Caki2 (cell line): Measurements from ENCODE around the gene BFAR. TPM values are rescaled to one million over a fixed set of nuclear protein-coding genes. Genes with fewer than 3 reads are reported as not detected.
"Not testable (repeated sequence)": the region's sequence is repeated elsewhere in the genome, so short reads cannot be mapped to it uniquely, and the experiment has no call there.

ENCODE experiments used
- DNase-seq: peaks from one replicate; pipeline ENCODE4 v3.0.0-alpha.2; 2015; ENCODE audit warnings: low read depth
- in situ Hi-C: cut with HindIII; loops from 2 replicates; pipeline ENCODE4 v1.10.0; 2016; ENCODE audit warnings: low sequenced_read_pairs, low pct_unique_long_range_greater_than_20kb, mixed read lengths
- total RNA-seq: library from RNA; depleted of rRNA; stranded (reverse); fragments of >200 nt; shearing (Covaris generic); gene quantifications from 2 replicates; pipeline ENCODE4 v1.2.3, GENCODE V29; 2014; ENCODE audit warnings: low replicate concordance

The BFAR gene
- total RNA-seq, 1 experiment from 2014 or later, result 167 TPM

DNA sequence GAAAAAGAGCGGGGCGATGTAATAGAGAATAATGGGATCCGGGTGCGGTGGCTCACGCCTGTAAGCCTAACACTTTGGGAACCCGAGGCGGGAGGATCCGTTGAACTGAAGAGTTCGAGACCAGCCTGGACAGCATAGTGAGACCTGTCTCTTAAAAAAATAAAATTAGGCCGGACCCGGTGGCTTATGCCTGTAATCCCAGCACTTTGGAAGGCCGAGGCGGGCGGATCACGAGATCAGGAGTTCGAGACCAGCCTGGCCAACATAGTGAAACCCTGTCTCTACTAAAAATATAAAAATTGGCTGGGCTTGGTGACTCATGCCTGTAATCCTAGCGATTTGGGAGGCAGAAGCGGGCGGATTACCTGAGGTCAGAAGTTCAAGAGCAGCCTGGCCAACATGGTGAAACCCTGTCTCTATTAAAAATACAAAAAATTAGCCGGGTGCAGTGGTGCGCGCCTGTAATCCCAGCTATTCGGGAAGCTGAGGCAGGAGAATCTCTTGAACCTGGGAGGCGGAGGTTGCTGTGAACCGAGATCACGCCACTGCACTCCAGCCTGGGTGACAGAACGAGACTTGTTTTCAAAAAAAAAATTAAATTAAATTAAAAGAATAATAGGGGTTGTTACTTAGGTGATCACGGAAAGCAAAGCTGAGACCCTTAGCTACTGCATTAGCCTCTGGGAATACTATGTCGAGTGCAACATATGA, 2.0 kb upstream of the BFAR start:
- in situ Hi-C loops, result not testable (repeated sequence)

DNA sequence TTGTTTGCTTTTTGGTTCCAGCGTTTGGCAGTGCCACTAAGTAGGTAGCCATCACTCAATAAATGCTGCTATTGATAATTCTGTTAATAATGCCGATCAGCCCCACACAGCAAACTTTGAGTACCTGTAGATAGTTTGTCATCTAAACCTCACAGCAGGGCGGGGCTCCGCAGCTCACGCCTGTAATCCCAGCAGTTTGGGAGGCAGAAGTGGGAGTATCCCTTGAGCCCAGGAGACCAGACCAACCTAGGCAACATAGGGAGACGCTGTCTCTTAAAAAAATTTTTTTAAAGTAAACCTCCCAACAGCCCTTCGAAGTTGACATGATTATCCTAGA, 1.6 kb downstream of the BFAR start:
- no peak for DNase-seq
- in situ Hi-C loops, result no loop called here

More for the DNA sequence above, 2.0 kb upstream of the BFAR start:
- not testable (repeated sequence) for DNase-seq

DNA sequence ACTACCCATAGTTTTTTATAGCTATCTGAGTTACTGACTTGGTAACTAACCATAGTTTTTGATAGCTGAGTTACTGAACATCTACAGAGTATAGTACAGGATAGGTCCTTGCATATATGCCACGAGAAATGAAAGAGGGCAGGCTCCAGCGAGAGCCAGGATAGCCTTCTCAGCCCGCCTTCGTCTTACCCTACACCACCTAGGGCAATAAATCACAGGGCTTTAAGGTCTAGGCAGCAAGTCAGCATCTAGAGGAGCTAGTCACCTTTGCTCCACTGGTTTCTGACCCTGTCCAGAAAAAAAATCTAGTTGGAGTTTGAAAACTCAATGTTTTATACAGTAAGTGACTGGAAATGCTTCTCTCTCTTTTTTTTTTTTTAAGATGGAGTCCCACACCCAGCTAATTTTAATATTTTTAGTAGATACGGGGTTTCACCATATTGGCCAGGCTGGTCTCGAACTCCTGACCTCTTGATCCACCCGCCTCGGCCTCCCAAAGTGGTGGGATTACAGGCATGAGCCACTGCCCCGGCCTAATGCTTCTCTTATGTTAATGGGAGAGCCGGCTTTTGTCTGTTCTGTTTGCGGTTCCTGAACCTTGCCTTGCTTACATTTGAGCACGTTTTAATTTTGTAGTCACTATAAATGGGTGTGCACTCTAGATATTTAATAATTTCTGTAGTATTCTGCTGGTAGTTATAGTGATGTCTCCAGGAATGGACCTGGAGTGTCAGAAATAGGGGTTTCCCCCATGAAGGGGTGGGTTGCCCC, 2.8 kb downstream of the BFAR start:
- no peak for DNase-seq
- in situ Hi-C loops, result no loop called here

DNA sequence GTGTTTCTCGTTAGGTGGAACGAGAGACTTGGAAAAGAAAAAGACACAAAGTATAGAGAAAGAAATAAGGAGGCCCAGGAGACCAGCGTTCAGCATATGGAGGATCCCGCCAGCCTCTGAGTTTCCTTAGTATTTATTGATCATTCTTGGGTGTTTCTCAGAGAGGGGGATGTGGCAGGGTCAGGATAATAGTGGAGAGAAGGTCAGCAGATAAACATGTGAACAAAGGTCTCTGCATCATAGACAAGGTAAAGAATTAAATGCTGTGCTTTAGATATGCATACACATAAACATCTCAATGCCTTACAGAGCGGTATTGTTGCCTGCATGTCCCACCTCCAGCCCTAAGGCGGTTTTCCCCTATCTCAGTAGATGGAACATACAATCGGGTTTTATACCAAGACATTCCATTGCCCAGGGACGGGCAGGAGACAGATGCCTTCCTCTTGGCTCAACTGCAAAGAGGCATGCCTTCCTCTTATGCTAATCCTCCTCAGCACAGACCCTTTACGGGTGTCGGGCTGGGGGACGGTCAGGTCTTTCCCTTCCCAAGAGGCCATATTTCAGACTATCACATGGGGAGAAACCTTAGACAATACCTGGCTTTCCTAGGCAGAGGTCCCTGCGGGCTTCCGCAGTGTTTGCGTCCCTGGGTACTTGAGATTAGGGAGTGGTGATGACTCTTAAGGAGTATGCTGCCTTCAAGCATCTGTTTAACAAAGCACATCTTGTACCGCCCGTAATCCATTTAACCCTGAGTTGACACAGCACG, 3.6 kb downstream of the BFAR start:
- in situ Hi-C loops, result not testable (repeated sequence)
- DNase-seq, result peak; percentile 41

DNA sequence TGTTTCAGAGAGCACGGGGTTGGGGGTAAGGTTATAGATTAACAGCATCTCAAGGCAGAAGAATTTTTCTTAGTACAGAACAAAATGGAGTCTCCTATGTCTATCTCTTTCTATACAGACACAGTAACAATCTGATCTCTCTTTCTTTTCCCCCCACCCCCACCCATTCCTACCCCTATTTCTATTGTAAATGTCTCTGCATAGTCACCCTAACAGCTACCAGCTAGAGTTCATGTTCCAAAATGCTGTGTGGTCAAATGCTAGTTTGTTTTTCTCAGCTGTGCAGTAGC, 4.1 kb downstream of the BFAR start:
- peak; percentile 19 for DNase-seq
- in situ Hi-C loops, result not testable (repeated sequence)

DNA sequence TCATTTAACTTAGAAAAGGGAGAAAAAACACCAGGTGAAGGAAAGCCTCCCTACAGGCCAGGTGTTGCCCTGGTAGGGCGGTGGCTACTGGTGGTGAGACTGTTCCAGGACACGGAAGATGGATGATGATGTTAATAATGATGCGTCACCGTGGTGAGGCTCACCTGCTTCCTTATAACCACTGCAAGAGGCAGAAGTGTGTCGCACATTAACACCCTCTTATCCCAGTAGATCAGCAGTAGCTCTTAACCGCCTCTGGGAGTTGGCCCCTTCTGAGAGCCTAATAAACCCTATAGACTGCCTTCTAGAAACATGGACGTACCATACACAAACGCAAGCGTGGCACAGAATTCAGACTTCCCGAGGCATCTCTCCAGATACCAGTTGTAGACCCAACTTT, 7.8 kb downstream of the BFAR start:
- DNase-seq, result peak; percentile 11
- in situ Hi-C loops, result no loop called here

DNA sequence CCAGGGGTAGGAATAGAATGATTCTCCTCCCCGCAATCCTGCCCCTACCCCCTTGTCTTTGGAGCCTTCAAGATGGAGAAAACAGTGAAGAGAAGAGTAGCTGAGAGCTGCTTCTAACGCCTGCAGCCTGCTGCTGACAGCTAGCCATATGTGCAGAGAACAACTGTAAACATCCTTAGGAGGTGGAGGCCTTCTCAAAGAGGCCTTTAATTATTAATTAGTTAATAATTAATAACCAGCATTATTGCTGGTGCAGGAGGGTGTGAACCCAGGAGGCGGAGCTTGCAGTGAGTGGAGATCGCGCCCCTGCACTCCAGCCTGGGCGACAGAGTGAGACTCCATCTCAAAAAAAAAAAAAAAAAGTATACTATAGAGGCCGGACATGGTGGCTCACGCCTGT, 8.5 kb downstream of the BFAR start:
- no peak for DNase-seq
- in situ Hi-C loops, result no loop called here

DNA sequence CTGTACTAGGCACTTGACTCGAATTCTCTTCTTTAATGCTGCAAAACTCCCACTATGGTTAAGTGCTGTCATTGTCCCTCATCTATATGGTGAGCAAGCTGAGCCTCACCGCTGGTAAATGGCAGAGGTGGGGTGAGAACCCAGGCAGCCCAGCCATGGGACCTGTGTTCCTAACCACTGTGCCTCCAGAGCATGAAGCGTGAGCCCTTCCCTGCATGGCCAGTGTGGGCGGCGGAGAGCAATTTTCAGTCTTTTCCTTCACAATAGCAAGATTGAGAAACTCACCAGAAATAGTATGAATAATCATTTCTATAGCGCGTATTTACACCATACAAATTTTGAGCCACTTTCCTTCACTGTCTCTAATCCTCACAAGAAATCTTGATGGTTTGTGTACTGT, 9.2 kb downstream of the BFAR start:
- in situ Hi-C loops, result no loop called here
- no peak for DNase-seq

DNA sequence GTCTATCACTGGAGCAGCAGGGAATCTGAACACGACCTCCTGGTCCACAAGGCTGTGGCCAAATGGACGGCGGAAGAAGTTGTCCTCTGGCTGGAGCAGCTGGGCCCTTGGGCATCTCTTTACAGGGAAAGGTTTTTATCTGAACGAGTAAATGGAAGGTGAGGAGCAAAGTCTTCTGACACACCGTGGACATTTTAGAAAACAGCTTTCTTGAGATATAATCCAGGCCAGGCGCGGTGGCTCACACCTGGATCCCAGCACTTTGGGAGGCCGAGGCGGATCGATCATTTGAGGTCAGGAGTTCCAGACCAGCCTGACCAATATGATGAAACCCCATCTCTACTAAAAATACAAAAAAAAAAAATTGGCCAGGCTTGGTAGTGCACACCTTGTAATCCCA, 17.1 kb downstream of the BFAR start:
- no peak for DNase-seq
- in situ Hi-C loops, result no loop called here

DNA sequence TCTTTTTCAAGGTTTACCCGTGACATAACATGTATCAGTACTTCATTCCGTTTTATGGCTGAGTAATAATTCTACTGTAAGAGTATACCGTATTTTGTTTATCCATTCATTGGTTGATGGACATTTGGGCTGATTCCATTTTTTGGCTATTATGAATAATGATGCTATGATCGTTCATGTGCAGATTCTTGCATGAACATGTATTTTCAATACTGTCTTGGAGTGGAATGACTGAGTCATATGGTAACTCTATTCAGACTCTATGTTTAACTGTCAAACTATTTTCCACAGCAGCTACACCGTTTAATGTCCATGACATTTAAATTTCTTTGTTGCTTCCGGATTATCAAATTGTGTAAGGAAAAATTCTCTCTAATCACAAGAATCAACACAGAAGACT, 17.9 kb downstream of the BFAR start:
- in situ Hi-C loops, result no loop called here
- no peak for DNase-seq

DNA sequence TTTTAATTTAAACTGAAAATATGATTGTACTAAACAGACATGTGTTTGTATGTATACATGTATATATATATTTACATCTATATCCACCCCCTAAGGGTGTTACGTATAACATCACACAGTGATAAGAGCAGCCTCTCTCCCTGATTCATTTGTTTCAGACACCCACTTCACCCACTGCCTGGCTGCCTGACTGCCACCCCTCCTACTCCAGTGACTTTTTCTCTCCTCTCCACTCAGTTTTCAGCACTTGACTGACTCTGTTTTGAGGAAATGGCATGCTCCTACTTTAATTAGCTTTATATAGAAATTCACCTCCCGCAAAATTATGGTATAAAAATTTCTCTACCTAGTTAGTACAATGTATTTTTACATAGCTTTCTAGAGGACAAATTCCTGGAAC, 20.0 kb downstream of the BFAR start:
- no peak for DNase-seq
- in situ Hi-C loops, result no loop called here

DNA sequence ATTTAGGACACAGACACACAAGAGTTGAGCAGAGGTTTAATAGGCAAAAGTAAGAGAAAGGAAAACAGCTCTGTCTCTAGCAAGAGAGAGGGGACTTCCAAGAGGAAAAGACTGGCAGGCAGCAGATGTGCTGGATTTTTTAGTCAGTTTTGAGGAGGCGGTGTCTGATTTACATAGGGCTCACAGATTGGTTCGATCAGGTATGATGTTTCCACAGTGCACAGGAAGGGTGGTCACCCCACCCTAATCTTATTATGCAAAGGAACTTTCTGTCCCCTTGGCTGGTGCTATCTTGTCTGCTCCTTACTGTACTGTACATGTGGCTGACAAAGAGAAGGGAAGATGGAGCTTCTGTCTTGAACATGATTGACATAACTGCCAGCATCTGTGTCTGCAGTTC, 25.3 kb downstream of the BFAR start:
- in situ Hi-C loops, result no loop called here
- DNase-seq, result peak; percentile 91

DNA sequence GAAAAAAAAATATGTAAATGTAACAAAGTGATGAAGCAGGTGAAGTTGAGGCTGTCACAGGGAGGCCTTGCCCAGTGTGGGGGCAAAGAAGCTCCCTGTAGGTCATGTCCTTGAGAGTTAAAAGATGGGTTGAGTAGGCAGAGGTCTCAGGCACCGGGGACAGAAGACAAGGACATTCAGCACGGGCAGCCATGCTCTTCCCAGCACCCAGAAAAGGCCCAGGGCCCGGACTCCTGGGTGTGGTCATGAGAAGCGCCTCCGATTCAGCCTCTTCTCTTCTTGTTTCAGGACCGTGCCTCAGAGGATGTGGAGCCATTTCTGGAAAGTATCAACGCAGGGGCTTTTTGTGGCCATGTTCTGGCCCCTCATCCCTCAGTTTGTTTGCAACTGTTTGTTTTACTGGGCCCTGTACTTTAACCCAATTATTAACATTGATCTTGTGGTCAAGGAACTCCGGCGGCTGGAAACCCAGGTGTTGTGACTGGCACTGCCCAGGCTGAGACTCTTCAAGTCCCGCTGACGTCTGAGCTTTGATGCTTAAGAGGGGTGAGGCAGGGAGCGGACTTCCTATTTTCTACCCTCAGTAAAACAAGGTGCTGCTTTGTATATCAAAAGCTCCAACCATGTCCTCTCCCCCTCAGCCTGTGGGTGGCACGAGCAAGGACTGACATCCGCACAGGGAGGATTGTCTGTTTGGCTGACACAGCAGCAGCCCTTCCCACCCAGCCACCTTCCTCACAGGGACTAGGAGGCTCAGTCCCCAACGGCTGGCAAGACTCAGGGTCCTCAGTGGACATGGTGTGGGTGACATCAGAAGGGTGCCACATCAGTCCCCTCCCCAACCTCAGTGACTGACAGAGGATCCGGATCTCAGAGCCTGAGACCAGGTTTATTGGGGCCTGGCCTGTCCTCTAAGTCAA, 34.9 kb downstream of the BFAR start:
- DNase-seq, result no peak
- in situ Hi-C loops, result no loop called here

DNA sequence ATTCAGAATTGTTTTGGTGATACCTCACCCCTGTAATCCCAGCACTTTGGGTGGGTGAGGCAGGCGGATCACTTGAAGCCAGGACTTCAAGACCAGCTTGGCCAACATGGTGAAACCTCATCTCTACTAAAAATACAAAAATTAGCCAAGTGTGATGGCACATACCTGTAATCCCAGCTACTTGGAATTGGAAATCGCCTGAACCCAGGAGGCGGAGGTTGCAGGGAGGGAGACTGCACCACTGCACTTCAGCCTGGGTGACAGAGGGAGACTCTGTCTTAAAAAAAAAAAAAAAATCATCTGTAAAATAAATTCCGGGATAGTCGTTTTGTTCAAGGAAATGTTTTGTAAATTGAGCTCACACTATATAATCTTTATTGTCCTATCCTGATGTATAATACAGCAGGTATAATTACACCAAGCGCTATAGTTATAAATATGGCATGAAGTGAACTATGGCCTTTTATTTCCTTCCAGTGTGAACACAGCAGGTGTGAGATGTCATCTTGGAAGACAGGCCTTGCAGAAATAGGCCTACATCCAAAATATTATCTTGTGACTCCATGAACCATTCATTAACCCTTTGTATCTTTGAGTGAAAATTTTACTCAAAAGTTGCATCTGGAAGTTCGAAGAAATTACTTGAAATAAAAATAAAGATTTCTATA, 35.9 kb downstream of the BFAR start:
- no peak for DNase-seq

DNA sequence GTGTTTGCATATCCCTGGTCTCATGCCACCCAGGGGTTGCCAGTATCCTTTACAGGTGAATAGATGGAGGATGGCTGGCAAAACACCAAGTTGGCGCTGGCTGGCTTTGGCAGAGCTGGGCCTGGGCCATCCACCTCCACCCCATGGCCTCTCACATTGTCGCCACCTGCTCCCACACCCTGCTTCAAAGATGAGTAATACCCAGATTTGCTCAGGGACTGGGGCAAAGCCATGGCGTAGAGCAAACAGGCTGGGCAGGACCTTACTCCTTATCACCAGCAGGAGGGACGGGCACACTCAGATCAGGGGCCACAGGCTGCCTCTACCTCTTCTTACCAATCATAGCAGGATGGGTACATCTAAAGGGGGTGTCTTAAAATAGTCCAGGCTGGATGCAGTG, 37.0 kb downstream of the BFAR start:
- in situ Hi-C loops, result no loop called here
- no peak for DNase-seq

More for the DNA sequence above, 35.9 kb downstream of the BFAR start:
- in situ Hi-C loops, result no loop called here

DNA sequence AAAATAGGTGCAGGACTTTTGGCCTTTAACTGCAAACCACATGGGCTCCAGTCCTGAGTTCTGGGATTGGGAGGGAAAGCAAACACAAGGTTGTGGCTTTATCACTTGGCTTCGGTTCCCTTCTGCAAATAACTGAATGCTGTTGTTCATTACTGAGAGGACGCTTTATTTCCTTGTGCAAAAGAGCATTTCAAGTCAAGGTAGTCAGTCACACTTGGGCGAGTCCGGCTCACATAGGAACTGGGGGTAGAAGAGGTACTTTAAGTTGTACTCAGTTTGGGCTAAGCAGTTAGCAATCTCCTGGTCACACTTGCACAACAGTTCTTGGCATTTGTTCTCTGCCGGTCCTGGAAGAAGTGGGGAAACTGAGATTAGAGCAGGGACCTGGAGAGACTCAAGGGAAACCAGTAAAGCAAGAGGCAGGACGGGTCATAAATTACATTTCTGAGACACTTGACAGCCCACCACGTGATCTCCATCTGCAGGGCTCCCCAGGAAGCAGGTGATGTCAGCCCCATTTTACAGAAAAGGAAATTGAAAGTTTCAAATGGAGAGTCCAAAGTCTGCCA, 39.7 kb downstream of the BFAR start:
- in situ Hi-C loops, result no loop called here
- DNase-seq, result peak; percentile 46

DNA sequence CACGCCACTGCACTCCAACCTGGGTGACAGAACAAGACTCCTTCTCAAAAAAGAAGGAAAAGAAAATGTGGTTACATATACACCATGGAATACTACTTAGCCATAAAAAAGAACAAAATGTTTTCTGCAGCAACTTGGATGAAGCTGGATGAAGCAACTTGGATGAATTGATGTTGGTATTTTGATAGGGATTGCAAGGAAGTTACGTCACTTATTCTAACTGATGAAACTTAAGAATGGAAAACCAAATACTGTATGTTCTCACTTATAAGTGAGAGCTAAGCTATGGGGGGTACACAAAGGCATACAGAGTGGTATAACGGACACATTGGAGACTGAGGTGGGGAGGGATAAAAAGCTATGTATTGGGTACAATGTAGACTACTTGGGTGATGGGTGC, 43.9 kb downstream of the BFAR start:
- no peak for DNase-seq
- in situ Hi-C loops, result no loop called here

DNA sequence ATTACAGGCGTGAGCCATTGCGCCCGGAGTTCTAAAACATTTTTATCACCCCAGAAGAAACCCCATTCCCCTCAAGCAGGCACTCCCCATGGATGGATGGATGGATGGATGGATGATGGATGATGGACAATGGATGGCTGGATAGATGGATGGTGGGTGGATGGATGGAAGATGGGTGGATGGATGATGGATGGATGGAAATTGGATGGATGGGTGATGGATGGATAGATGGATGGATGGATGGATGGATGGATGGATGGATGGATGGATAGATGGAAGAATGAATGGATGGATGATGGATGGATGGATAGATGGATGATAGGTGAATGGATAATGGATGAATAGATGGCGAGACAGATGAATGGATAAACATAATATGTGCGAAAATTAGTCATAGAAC, 44.9 kb downstream of the BFAR start:
- no peak for DNase-seq
- in situ Hi-C loops, result no loop called here
